Cardiac muscle cell (in vitro differentiated cells and primary cell): ENCODE measurements around the gene ZSWIM3. TPM values are rescaled to one million over a fixed set of nuclear protein-coding genes. Genes with fewer than 3 reads are reported as not detected.
A peak's percentile ranks its signal among the peaks of the same experiment; 100 is the strongest.

Experiments
- DNase-seq, 2 donors: peaks; one replicate each; pipeline versions ENCODE4 v3.0.0 to v3.0.0-alpha.2; 2010 to 2017; ENCODE audit warnings: low read depth in 1 of 2, low spot score in 1 of 2
- H3K27ac ChIP-seq: fragments of 200-600 bp; sonication (generic); 2 replicates; pipeline ENCODE4 v1.5.1; 2016
- H3K27me3 ChIP-seq: fragments of 200-600 bp; sonication (generic); 2 replicates; pipeline ENCODE4 v1.6.0; 2016; ENCODE audit warnings: control low read depth
- H3K36me3 ChIP-seq: fragments of 200-600 bp; sonication (generic); 2 replicates; pipeline ENCODE4 v1.5.1; 2016; ENCODE audit warnings: control low read depth
- H3K4me1 ChIP-seq: fragments of 200-600 bp; sonication (generic); 2 replicates; pipeline ENCODE4 v1.8.1; 2017; ENCODE audit warnings: low read depth, mild to moderate bottlenecking, mixed run types
- H3K4me3 ChIP-seq: fragments of 200-600 bp; sonication (generic); 2 replicates; pipeline ENCODE4 v1.5.1; 2016; ENCODE audit warnings: mild to moderate bottlenecking
- H3K9me3 ChIP-seq: fragments of 200-600 bp; sonication (generic); 2 replicates; pipeline ENCODE4 v1.5.1; 2017; ENCODE audit warnings: low read depth, mild to moderate bottlenecking, control low read depth
- CTCF ChIP-seq: IDR thresholded peaks from 2 replicates; pipeline ENCODE4 v1.5.1; 2012; ENCODE audit warnings: low read depth, mild to moderate bottlenecking, low read length
- polyA plus RNA-seq: library from polyadenylated mRNA; unstranded; fragments of >200 nt; fragmentation: Nextera tagmentation; extraction: Ambion mirVana; gene quantifications from 2 replicates; pipeline ENCODE4 v1.2.1, GENCODE V29; 2016
- total RNA-seq: library from RNA; depleted of rRNA; stranded (reverse); fragments of >200 nt; gene quantifications from 2 replicates; pipeline ENCODE4 v1.2.3, GENCODE V29; 2016

Gene ZSWIM3
- 7.4 and 8.0 TPM in 2 replicates for total RNA-seq
- 2.2 and 4.0 TPM in 2 replicates for polyA plus RNA-seq

- peak; percentile 100 for DNase-seq
- Histone ChIP-seq H3K9me3 (no peaks in the 10 kb centered on the region), H3K4me1 (peaks cover 12% of the 10 kb centered on the region), H3K36me3 (no peaks in the 10 kb centered on the region), H3K27me3 (no peaks in the 10 kb centered on the region), H3K4me3 (peak within 1 kb of the TSS; percentile 60), H3K27ac (peak within 1 kb of the TSS; percentile 73)
- TF ChIP-seq CTCF = no peak
Observed at GRCh38 chr20:45857114-45857881, at the start of gene ZSWIM3, which contains the start of gene ACOT8. Gene ZSWIM3 (plus strand): TSS chr20:45857614. CDS start chr20:45857826, 212 bp downstream. Gene ACOT8 (minus strand): TSS chr20:45857392. CDS start chr20:45857315, 77 bp downstream.

- Histone ChIP-seq H3K27ac (no peak overlapping the region), H3K4me3 (no peak overlapping the region), H3K27me3 (no peaks in the 10 kb centered on the region), H3K4me1 (no peaks in the 10 kb centered on the region), H3K36me3 (peaks cover 28% of the 10 kb centered on the region), H3K9me3 (no peaks in the 10 kb centered on the region)
- no peak for TF ChIP-seq CTCF
- DNase-seq = no peak
Observed at GRCh38 chr20:45810191-45810970, 47.0 kb upstream of the ZSWIM3 start.

DNA sequence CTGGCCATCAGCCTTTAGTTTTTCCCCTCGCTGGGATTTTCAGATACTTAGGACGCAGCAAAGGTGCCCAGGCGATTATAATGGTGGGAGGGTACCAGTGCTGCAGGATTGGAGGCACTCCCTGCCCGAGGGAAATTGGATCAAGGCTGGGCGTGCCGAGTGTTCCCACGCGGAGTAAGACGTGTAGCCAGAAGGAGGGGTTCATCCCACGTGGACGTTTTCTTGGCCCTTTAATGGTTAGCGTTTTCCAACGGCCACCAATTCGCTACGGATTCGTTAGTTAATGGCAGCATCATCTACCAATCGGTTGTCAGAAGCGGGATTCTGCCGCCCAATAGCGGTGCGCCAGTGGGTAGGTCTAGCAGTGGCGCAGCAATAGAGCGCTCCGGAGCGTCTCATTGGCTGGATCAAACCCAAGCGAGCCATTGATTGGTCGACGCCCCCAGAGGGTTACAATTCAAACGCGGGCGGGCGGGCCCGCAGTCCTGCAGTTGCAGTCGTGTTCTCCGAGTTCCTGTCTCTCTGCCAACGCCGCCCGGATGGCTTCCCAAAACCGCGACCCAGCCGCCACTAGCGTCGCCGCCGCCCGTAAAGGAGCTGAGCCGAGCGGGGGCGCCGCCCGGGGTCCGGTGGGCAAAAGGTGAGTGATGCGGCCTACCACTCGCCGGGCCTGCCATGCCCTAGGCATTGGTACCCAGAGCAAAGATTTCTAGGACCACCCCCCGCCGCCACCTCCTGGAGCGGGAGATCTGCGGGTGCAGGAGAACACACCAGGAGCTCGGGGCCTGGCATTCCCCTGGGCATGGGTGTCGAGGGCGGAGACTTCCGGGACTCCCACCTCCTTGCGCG is 45.0 kb upstream of the ZSWIM3 start, which contains the start of gene UBE2C:
Gene UBE2C, plus strand, starts transcription at position 488 of the 849 bp plus-strand sequence. Its CDS starts 52 bp downstream, at position 540.
- peaks cover 22% of the 10 kb centered on the region for H3K36me3 ChIP-seq
- H3K4me1 ChIP-seq = no peaks in the 10 kb centered on the region
- peak within 1 kb of the TSS; percentile 78 for H3K4me3 ChIP-seq
- no peak for TF ChIP-seq CTCF
- DNase-seq = peak; percentile 99 to 100
- no peaks in the 10 kb centered on the region for H3K27me3 ChIP-seq
- no peaks in the 10 kb centered on the region for H3K9me3 ChIP-seq
- H3K27ac ChIP-seq = peak within 1 kb of the TSS; percentile 75

DNA sequence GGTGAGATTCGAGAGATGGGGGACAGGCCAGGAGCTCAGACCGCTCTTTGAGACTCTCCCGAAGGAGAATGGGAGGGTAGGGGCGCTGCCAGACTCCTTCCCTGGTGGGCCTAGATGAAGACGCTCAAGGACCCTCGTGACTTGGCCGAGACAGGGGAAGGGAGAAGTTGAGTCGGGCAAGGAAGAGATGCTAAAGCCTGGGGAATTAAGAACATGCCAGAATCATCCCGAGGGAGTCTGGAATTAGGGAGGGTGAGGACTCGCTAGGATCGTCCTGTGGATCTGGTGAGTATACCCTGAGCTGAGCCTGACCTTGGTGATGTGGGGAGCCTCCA is 44.4 kb upstream of the ZSWIM3 start:
- Histone ChIP-seq H3K27ac (peak overlapping the region; percentile 75), H3K36me3 (peaks cover 20% of the 10 kb centered on the region), H3K4me1 (no peaks in the 10 kb centered on the region), H3K27me3 (no peaks in the 10 kb centered on the region), H3K4me3 (peak overlapping the region; percentile 78), H3K9me3 (no peaks in the 10 kb centered on the region)
- DNase-seq = no peak
- no peak for TF ChIP-seq CTCF

GRCh38 chr20:45813489-45813888 is 43.9 kb upstream of the ZSWIM3 start:
- Histone ChIP-seq H3K27me3 (no peaks in the 10 kb centered on the region), H3K27ac (no peak overlapping the region), H3K4me3 (peak overlapping the region; percentile 78), H3K4me1 (no peaks in the 10 kb centered on the region), H3K36me3 (peaks cover 20% of the 10 kb centered on the region), H3K9me3 (no peaks in the 10 kb centered on the region)
- no peak for TF ChIP-seq CTCF
- no peak for DNase-seq
